ENCODE measurements around the gene SNF8. TPM values are rescaled to one million over a fixed set of nuclear protein-coding genes. Genes with fewer than 3 reads are reported as not detected.

The SNF8 gene
- total RNA-seq, 2 donors from 2014 or later: 53.8 to 70.6 TPM

GRCh38 chr17:48925251-48925990 lies 19.2 kb downstream of the SNF8 start:
- Mint-ChIP-seq H3K36me3 (ENCODE audit: low read depth) (peaks cover 12% of the 10 kb centered on the region), H3K27ac (peak overlapping the region; percentile 86)

GRCh38 chr17:48915459-48916282 lies 29.0 kb downstream of the SNF8 start:
- H3K9me3 ChIP-seq (ENCODE audit: control insufficient read depth, low read length, poor library complexity, severe bottlenecking): no peaks in the 10 kb centered on the region
- peak overlapping the region; percentile 97 for H3K27ac Mint-ChIP-seq
- peaks cover 41% of the 10 kb centered on the region for H3K4me1 Mint-ChIP-seq
- peak in 1 of 3 donors; percentile 16 for DNase-seq
- H3K36me3 Mint-ChIP-seq (ENCODE audit: low read depth): peaks cover 4% of the 10 kb centered on the region
- H3K27me3 Mint-ChIP-seq: no peaks in the 10 kb centered on the region
- peak; percentile 92 for ATAC-seq
- H3K4me3 Mint-ChIP-seq: peak overlapping the region; percentile 75

More at GRCh38 chr17:48925251-48925990, 19.2 kb downstream of the SNF8 start:
- no peak overlapping the region for H3K4me3 Mint-ChIP-seq
- ATAC-seq: no peak
- no peaks in the 10 kb centered on the region for H3K9me3 ChIP-seq (ENCODE audit: control insufficient read depth, low read length, poor library complexity, severe bottlenecking)
- no peak for DNase-seq
- no peaks in the 10 kb centered on the region for H3K27me3 Mint-ChIP-seq
- H3K4me1 Mint-ChIP-seq: peaks cover 9% of the 10 kb centered on the region

GRCh38 chr17:48912476-48912875 lies 32.2 kb downstream of the SNF8 start:
- Mint-ChIP-seq H3K27me3 (no peaks in the 10 kb centered on the region), H3K36me3 (ENCODE audit: low read depth) (peaks cover 7% of the 10 kb centered on the region), H3K4me1 (peaks cover 63% of the 10 kb centered on the region), H3K4me3 (no peak overlapping the region), H3K27ac (peak overlapping the region; percentile 97)
- DNase-seq (no peak), ATAC-seq (no peak)
- no peaks in the 10 kb centered on the region for H3K9me3 ChIP-seq (ENCODE audit: control insufficient read depth, low read length, poor library complexity, severe bottlenecking)

DNA sequence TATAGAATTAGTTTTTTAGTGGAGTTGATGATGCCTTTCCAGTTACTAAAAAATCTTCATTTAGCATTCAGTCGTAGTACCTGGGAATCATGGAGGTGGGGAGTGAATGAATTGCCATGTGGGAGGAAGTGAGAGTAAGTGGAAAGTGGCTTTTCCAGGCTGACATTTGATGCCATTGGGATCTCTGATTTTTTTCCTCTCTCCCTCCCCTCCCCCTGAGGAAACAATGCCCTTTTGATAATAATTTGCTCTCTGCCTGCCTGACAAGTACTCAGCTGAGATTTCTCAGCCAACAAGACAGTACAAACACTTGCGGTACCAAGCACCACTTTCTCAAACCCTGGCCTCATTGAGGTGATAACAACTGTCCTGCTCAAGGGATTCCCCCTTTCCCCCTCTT lies 34.3 kb downstream of the SNF8 start:
- Mint-ChIP-seq H3K36me3 (ENCODE audit: low read depth) (peaks cover 7% of the 10 kb centered on the region), H3K27ac (peak overlapping the region; percentile 97), H3K27me3 (no peaks in the 10 kb centered on the region), H3K4me1 (peaks cover 56% of the 10 kb centered on the region), H3K4me3 (peak overlapping the region; percentile 99)
- H3K9me3 ChIP-seq (ENCODE audit: control insufficient read depth, low read length, poor library complexity, severe bottlenecking): no peaks in the 10 kb centered on the region
- DNase-seq: no peak
- no peak for ATAC-seq

- Mint-ChIP-seq H3K27ac (peak overlapping the region; percentile 97), H3K27me3 (no peaks in the 10 kb centered on the region), H3K4me1 (peaks cover 53% of the 10 kb centered on the region), H3K4me3 (peak overlapping the region; percentile 99), H3K36me3 (ENCODE audit: low read depth) (peaks cover 7% of the 10 kb centered on the region)
- H3K9me3 ChIP-seq (ENCODE audit: control insufficient read depth, low read length, poor library complexity, severe bottlenecking): no peaks in the 10 kb centered on the region
- ATAC-seq (no peak), DNase-seq (no peak)
Measured at GRCh38 chr17:48909783-48910182, 34.9 kb downstream of the SNF8 start.

DNA sequence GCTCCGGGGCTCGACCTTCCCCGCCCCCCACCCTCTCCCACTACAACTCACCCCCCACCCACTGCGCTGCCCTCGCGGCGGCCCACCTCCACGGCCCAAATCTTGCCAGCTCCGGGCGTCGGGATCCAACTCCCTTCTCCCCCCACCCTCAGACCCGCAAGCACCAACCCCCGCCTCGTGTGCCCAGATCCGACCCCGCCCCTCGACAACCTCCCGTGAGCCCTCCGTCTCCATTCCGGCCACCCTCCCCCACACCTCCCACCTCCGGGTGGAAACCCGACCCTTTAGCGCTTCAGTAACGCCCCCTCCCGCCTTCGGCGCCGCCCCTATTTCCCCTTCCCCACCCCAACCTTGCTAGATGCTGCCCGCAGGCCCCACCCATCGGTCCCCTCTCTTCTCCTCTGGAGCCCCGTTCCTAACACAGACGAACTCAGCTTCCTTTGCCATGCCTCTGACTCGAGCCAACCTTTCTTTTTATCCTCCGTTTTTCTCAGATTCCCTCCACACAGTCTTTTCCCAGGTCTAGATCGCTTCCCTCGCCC lies 35.7 kb downstream of the SNF8 start:
- Mint-ChIP-seq H3K4me3 (peak overlapping the region; percentile 99), H3K27ac (peak overlapping the region; percentile 97), H3K27me3 (no peaks in the 10 kb centered on the region), H3K36me3 (ENCODE audit: low read depth) (peaks cover 5% of the 10 kb centered on the region), H3K4me1 (peaks cover 46% of the 10 kb centered on the region)
- DNase-seq (peak; percentile 50 to 84 (median 74)), ATAC-seq (peak; percentile 37)
- no peaks in the 10 kb centered on the region for H3K9me3 ChIP-seq (ENCODE audit: control insufficient read depth, low read length, poor library complexity, severe bottlenecking)

GRCh38 chr17:48908047-48908843 lies 36.4 kb downstream of the SNF8 start, which contains the start of gene UBE2Z:
TSS of gene UBE2Z (plus strand) at chr17:48908407. CDS start at chr17:48908504, 97 bp downstream.
- H3K4me3 Mint-ChIP-seq: peak within 1 kb of the TSS; percentile 99
- H3K36me3 Mint-ChIP-seq (ENCODE audit: low read depth): peaks cover 3% of the 10 kb centered on the region
- DNase-seq: peak; percentile 74 to 82 (median 76)
- peak; percentile 93 for ATAC-seq
- H3K9me3 ChIP-seq (ENCODE audit: control insufficient read depth, low read length, poor library complexity, severe bottlenecking): no peaks in the 10 kb centered on the region
- H3K4me1 Mint-ChIP-seq: peaks cover 43% of the 10 kb centered on the region
- H3K27me3 Mint-ChIP-seq: no peaks in the 10 kb centered on the region
- H3K27ac Mint-ChIP-seq: peak within 1 kb of the TSS; percentile 97

- Mint-ChIP-seq H3K4me3 (peak overlapping the region; percentile 99), H3K27ac (peak overlapping the region; percentile 97), H3K4me1 (peaks cover 40% of the 10 kb centered on the region), H3K27me3 (no peaks in the 10 kb centered on the region), H3K36me3 (ENCODE audit: low read depth) (peaks cover 3% of the 10 kb centered on the region)
- DNase-seq (no peak), ATAC-seq (no peak)
- no peaks in the 10 kb centered on the region for H3K9me3 ChIP-seq (ENCODE audit: control insufficient read depth, low read length, poor library complexity, severe bottlenecking)
Measured at GRCh38 chr17:48907713-48908046, 37.0 kb downstream of the SNF8 start.

GRCh38 chr17:48905987-48906515 lies 38.6 kb downstream of the SNF8 start:
- H3K9me3 ChIP-seq (ENCODE audit: control insufficient read depth, low read length, poor library complexity, severe bottlenecking): no peaks in the 10 kb centered on the region
- Mint-ChIP-seq H3K27ac (no peak overlapping the region), H3K4me1 (peaks cover 26% of the 10 kb centered on the region), H3K4me3 (no peak overlapping the region), H3K36me3 (ENCODE audit: low read depth) (peaks cover 3% of the 10 kb centered on the region), H3K27me3 (no peaks in the 10 kb centered on the region)
- DNase-seq (no peak), ATAC-seq (no peak)

GRCh38 chr17:48904428-48904827 lies 40.2 kb downstream of the SNF8 start:
- Mint-ChIP-seq H3K36me3 (ENCODE audit: low read depth) (no peaks in the 10 kb centered on the region), H3K27ac (no peak overlapping the region), H3K27me3 (no peaks in the 10 kb centered on the region), H3K4me1 (peaks cover 9% of the 10 kb centered on the region), H3K4me3 (no peak overlapping the region)
- DNase-seq (no peak), ATAC-seq (no peak)
- no peaks in the 10 kb centered on the region for H3K9me3 ChIP-seq (ENCODE audit: control insufficient read depth, low read length, poor library complexity, severe bottlenecking)

- no peaks in the 10 kb centered on the region for H3K27me3 Mint-ChIP-seq
- DNase-seq (no peak), ATAC-seq (no peak)
- no peaks in the 10 kb centered on the region for H3K9me3 ChIP-seq (ENCODE audit: control insufficient read depth, low read length, poor library complexity, severe bottlenecking)
- H3K36me3 Mint-ChIP-seq (ENCODE audit: low read depth): no peaks in the 10 kb centered on the region
- H3K4me1 Mint-ChIP-seq: peaks cover 5% of the 10 kb centered on the region
- no peak overlapping the region for H3K27ac Mint-ChIP-seq
- no peak overlapping the region for H3K4me3 Mint-ChIP-seq
Measured at GRCh38 chr17:48903401-48903800, 41.2 kb downstream of the SNF8 start.

DNA sequence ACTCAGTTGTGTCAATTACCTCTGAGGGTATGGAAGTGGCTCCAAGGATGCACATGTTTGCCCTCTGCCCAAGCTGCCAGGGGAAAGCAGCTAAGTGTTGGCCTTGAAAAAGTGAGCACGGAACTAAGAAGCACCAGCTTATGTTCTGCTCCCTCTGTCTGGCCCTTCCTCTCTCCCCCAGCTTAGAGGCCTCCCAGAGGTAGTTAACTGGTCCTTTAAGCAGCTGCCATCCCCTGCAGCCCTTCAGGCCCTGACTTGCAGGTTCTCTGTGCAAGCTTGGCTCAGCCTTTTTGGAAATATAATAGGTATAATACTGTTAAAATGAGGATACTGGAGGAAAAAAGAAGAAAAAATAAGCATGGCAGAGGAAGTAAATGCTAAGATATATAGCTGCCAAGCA lies 43.4 kb downstream of the SNF8 start:
- no peaks in the 10 kb centered on the region for H3K27me3 Mint-ChIP-seq

More for the DNA sequence above, 43.4 kb downstream of the SNF8 start:
- no peak for DNase-seq
- no peak for ATAC-seq
- H3K4me1 Mint-ChIP-seq: no peaks in the 10 kb centered on the region
- no peak overlapping the region for H3K27ac Mint-ChIP-seq
- H3K36me3 Mint-ChIP-seq (ENCODE audit: low read depth): no peaks in the 10 kb centered on the region
- no peak overlapping the region for H3K4me3 Mint-ChIP-seq
- H3K9me3 ChIP-seq (ENCODE audit: control insufficient read depth, low read length, poor library complexity, severe bottlenecking): no peaks in the 10 kb centered on the region

Data from T-helper 17 cell (primary cell).